T-cell (primary cell): ENCODE measurements around the gene CDC16. TPM values are rescaled to one million over a fixed set of nuclear protein-coding genes. Genes with fewer than 3 reads are reported as not detected.
A peak's percentile ranks its signal among the peaks of the same experiment; 100 is the strongest.

ENCODE experiments used
- ATAC-seq, 4 experiments: fragments of 200-7000 bp in 3 of 4; fragments of 150-1000 bp in 1 of 4; cut with Tn5 transposase; replicated peaks in 1 of 4; 1 replicate in 3 of 4; 2 replicates in 1 of 4; pipeline ENCODE4 v1.10.0; 2021; ENCODE audit warnings: moderate library complexity in 3 of 4, mild to moderate bottlenecking in 2 of 4, moderate number of reproducible peaks in 1 of 4
- CTCF ChIA-PET, 2 donors: fragments of 300-600 bp; sonication (Branson Sonifier 250); formaldehyde crosslinking; loops; one replicate each; lab custom pipeline; 2022; ENCODE audit warnings: antibody characterized with exemption in 2 of 2; lab: Charles Lee
- POLR2A ChIA-PET, 2 donors: fragments of 300-600 bp; sonication (Branson Sonifier 250); formaldehyde crosslinking; loops; one replicate each; lab custom pipeline; 2022; ENCODE audit warnings: antibody characterized with exemption in 2 of 2; lab: Charles Lee
- DNase-seq, 35 experiments: peaks; one replicate each; pipeline versions ENCODE4 v3.0.0 to v3.0.0-alpha.2; 2013 to 2023
- H3K27ac ChIP-seq: one replicate; pipeline ENCODE4 v1.5.1; 2013; ENCODE audit warnings: low read length
- H3K27me3 ChIP-seq, 2 experiments: replicated peaks in 1 of 2; 1 replicate in 1 of 2; 2 replicates in 1 of 2; pipeline versions ENCODE4 v1.6.1 to v1.7.0; 2013; ENCODE audit warnings: low read length in 1 of 2, mixed read lengths in 1 of 2; ENCODE audit not compliant: control insufficient read depth in 2 of 2, insufficient read depth in 2 of 2; ENCODE audit errors: extremely low read depth in 1 of 2
- H3K36me3 ChIP-seq, 2 donors: 1 replicate in 1 of 2; 2 replicates in 1 of 2; pipeline versions ENCODE4 v1.6.1 to v1.7.0; 2013; ENCODE audit warnings: low read length in 1 of 2; ENCODE audit not compliant: control insufficient read depth in 2 of 2, insufficient read depth in 1 of 2; ENCODE audit errors: extremely low read depth in 1 of 2
- H3K4me1 ChIP-seq, 2 experiments: 1 replicate in 1 of 2; 2 replicates in 1 of 2; pipeline versions ENCODE4 v1.6.1 to v1.7.0; 2013; ENCODE audit warnings: low read length in 2 of 2, mixed read lengths in 1 of 2; ENCODE audit not compliant: insufficient read depth in 2 of 2, control insufficient read depth in 1 of 2; ENCODE audit errors: extremely low read depth in 1 of 2
- H3K4me3 ChIP-seq, 2 donors: 1 replicate in 1 of 2; 2 replicates in 1 of 2; pipeline versions ENCODE4 v1.5.1 to v1.7.0; 2013; ENCODE audit warnings: mild to moderate bottlenecking in 2 of 2, low read length in 1 of 2, moderate library complexity in 1 of 2; ENCODE audit not compliant: control insufficient read depth in 1 of 2; ENCODE audit errors: extremely low read depth in 1 of 2
- H3K9me3 ChIP-seq: 2 replicates; pipeline ENCODE4 v1.7.0; 2013
- H3K27ac Mint-ChIP-seq, 2 donors: one replicate each; pipeline ENCODE4 v1.8.0; 2020 to 2021; ENCODE audit warnings: mild to moderate bottlenecking in 2 of 2, mixed read lengths in 2 of 2
- H3K27me3 Mint-ChIP-seq, 2 donors: one replicate each; pipeline ENCODE4 v1.8.0; 2021 to 2022; ENCODE audit warnings: mixed read lengths in 2 of 2
- H3K36me3 Mint-ChIP-seq: one replicate; pipeline ENCODE4 v1.8.0; 2021; ENCODE audit warnings: mixed read lengths
- H3K4me1 Mint-ChIP-seq, 3 donors: one replicate each; pipeline ENCODE4 v1.8.0; 2020 to 2022; ENCODE audit warnings: mixed read lengths in 3 of 3, mild to moderate bottlenecking in 1 of 3
- H3K4me3 Mint-ChIP-seq, 3 donors: one replicate each; pipeline ENCODE4 v1.8.0; 2020 to 2022; ENCODE audit warnings: mild to moderate bottlenecking in 3 of 3, mixed read lengths in 3 of 3, moderate library complexity in 3 of 3
- H3K9me3 Mint-ChIP-seq, 3 donors: one replicate each; pipeline ENCODE4 v1.8.0; 2020 to 2022; ENCODE audit warnings: mixed read lengths in 3 of 3
- WGBS: methylation state at CpG from one replicate; pipeline ENCODE4 v1.1.5; 2013; ENCODE audit warnings: missing lambda C conversion rate; ENCODE audit not compliant: insufficient coverage; 5-methylcytosine and 5-hydroxymethylcytosine counted together
- total RNA-seq, 35 experiments: library from RNA in 6 of 35; stranded (reverse) in 6 of 35; fragments of 120-200 nt in 1 of 35; gene quantifications; one replicate each; pipeline versions ENCODE4 v1.2.1 to v1.2.4 and lab custom pipeline; 2013 to 2026

CDC16 gene
- total RNA-seq, 5 donors from 2014 or later (not counting 1 experiment from before 2014, with no cell fraction given), result 61.5 to 97.8 (median 78.8) TPM

GRCh38 chr13:114199954-114200353 lies 34.7 kb upstream of the CDC16 start:
- WGBS, result 81% methylated on average over 28 of the region's 42 CpGs
- Mint-ChIP-seq H3K9me3 (no peaks in the 10 kb centered on the region), H3K27me3 (no peaks in the 10 kb centered on the region), H3K4me3 (no peak overlapping the region), H3K27ac (no peak overlapping the region), H3K4me1 (peaks cover 37 to 44% (median 42%) of the 10 kb centered on the region in 3 donors), H3K36me3 (no peaks in the 10 kb centered on the region)
- ATAC-seq (no peak), DNase-seq (peak in 4 of 35 experiments; percentile 10 to 55 (median 50))
- Histone ChIP-seq H3K27ac (no peak overlapping the region), H3K4me1 (peaks cover 0 to 25% of the 10 kb centered on the region in 2 experiments), H3K9me3 (no peaks in the 10 kb centered on the region), H3K4me3 (no peak overlapping the region), H3K27me3 (peaks cover 0 to 7% of the 10 kb centered on the region in 2 experiments), H3K36me3 (peaks cover 0 to 3% of the 10 kb centered on the region in 2 donors)
- ChIA-PET POLR2A (no interaction called here), CTCF (no interaction called here)

DNA sequence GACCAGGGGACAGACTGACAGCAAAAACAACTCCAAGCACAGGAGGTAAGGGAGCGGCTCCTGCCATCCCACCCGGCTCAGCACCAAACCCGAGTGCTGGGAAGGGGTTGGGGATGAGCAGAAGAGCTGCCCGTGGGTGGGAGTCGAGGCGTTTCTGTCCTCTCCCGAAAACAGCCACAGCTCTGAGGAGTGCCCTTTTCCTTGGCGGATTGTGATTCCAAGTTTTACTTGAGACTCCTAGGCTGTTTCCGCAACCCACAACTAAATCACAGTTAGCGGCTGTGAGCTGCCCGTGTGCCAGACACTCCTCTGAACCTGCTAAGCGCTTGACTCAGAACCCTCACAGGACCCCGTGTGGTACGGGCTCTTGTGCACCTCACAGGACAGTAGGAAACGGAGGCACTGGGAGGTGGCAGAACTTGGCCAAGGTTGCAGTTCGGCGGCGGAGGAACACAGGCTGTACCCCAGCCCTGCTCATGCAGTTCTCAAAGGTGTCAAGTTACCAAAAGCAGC lies 34.2 kb upstream of the CDC16 start:
- no peak overlapping the region for H3K27ac ChIP-seq
- POLR2A ChIA-PET, result no interaction called here
- ATAC-seq (no peak), DNase-seq (no peak)
- no peaks in the 10 kb centered on the region for H3K9me3 ChIP-seq
- WGBS, result 85% methylated on average over 16 of the region's 18 CpGs
- peaks cover 0 to 3% of the 10 kb centered on the region in 2 donors for H3K36me3 ChIP-seq
- no peaks in the 10 kb centered on the region for H3K27me3 Mint-ChIP-seq
- H3K27me3 ChIP-seq, result peaks cover 0 to 7% of the 10 kb centered on the region in 2 experiments
- H3K4me3 ChIP-seq, result peak overlapping the region in 1 of 2 donors; percentile 11
- peaks cover 34 to 42% (median 40%) of the 10 kb centered on the region in 3 donors for H3K4me1 Mint-ChIP-seq
- CTCF ChIA-PET, result no interaction called here
- H3K27ac Mint-ChIP-seq, result peak overlapping the region in 1 of 2 donors; percentile 34
- no peak overlapping the region for H3K4me3 Mint-ChIP-seq
- peaks cover 0 to 22% of the 10 kb centered on the region in 2 experiments for H3K4me1 ChIP-seq
- H3K36me3 Mint-ChIP-seq, result no peaks in the 10 kb centered on the region
- H3K9me3 Mint-ChIP-seq, result no peaks in the 10 kb centered on the region

- CTCF ChIA-PET, result interaction anchor here in 1 of 2 donors (0.6 kb wide), 1 partner anchor 462 kb away, joined by 3 read pairs; no protein-coding TSS in a partner anchor
- Mint-ChIP-seq H3K9me3 (no peaks in the 10 kb centered on the region), H3K36me3 (no peaks in the 10 kb centered on the region), H3K4me3 (no peak overlapping the region), H3K4me1 (peaks cover 33 to 44% (median 38%) of the 10 kb centered on the region in 3 donors), H3K27ac (peak overlapping the region; percentile 17 to 41), H3K27me3 (no peaks in the 10 kb centered on the region)
- WGBS, result 78% methylated on average over 5 of the region's 6 CpGs
- ATAC-seq, result no peak
- peaks cover 0 to 7% of the 10 kb centered on the region in 2 experiments for H3K27me3 ChIP-seq
- H3K4me3 ChIP-seq, result no peak overlapping the region
- POLR2A ChIA-PET, result no interaction called here
- H3K27ac ChIP-seq, result no peak overlapping the region
- H3K36me3 ChIP-seq, result peaks cover 0 to 3% of the 10 kb centered on the region in 2 donors
- H3K9me3 ChIP-seq, result no peaks in the 10 kb centered on the region
- peaks cover 0 to 25% of the 10 kb centered on the region in 2 experiments for H3K4me1 ChIP-seq
- DNase-seq, result no peak
These were observed 32.1 kb upstream of the CDC16 start for GRCh38 chr13:114202581-114202980.

- peak in 25 of 35 experiments; percentile 15 to 69 (median 32) for DNase-seq
- POLR2A ChIA-PET, result no interaction called here
These were observed 31.2 kb upstream of the CDC16 start for GRCh38 chr13:114203536-114203935.

DNA sequence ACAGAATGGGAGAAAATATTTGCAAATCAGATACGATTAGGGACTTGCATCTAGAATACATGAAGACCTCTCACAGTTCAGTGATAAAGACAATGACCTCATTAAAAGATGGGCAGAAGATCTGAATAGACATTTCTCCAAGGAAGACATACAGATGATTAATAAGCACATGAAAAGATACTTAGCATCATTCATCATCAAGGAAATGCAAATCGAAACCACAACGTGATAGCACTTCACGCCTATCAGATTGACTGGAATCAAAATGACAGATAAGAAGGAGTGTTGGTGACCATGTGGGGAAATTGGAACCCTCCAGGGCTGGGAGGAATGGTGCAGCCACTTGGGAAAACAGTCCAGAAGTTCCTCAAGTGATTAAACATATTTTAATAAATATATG lies 29.8 kb upstream of the CDC16 start:
- DNase-seq, result peak in 1 of 35 experiments; percentile 27
- POLR2A ChIA-PET, result no interaction called here
- H3K9me3 ChIP-seq, result no peaks in the 10 kb centered on the region
- H3K36me3 Mint-ChIP-seq, result no peaks in the 10 kb centered on the region
- H3K27ac Mint-ChIP-seq, result peak overlapping the region in 1 of 2 donors; percentile 58
- no peak overlapping the region for H3K4me3 ChIP-seq
- peaks cover 0 to 3% of the 10 kb centered on the region in 2 donors for H3K36me3 ChIP-seq
- peaks cover 38 to 44% (median 38%) of the 10 kb centered on the region in 3 donors for H3K4me1 Mint-ChIP-seq
- WGBS, result no CpG with 5 or more reads among the region's 4 CpGs
- H3K27ac ChIP-seq, result no peak overlapping the region
- peaks cover 0 to 25% of the 10 kb centered on the region in 2 experiments for H3K4me1 ChIP-seq
- no peaks in the 10 kb centered on the region for H3K9me3 Mint-ChIP-seq
- CTCF ChIA-PET, result no interaction called here
- ATAC-seq, result no peak
- H3K27me3 ChIP-seq, result peaks cover 0 to 7% of the 10 kb centered on the region in 2 experiments
- no peak overlapping the region for H3K4me3 Mint-ChIP-seq
- H3K27me3 Mint-ChIP-seq, result no peaks in the 10 kb centered on the region

More at GRCh38 chr13:114203536-114203935, 31.2 kb upstream of the CDC16 start:
- H3K4me1 ChIP-seq, result peaks cover 0 to 25% of the 10 kb centered on the region in 2 experiments
- H3K27me3 ChIP-seq, result peaks cover 0 to 7% of the 10 kb centered on the region in 2 experiments
- H3K4me3 Mint-ChIP-seq, result peak overlapping the region in 1 of 3 donors; percentile 10
- no peaks in the 10 kb centered on the region for H3K36me3 Mint-ChIP-seq
- peak overlapping the region; percentile 41 to 66 for H3K27ac Mint-ChIP-seq
- no peaks in the 10 kb centered on the region for H3K9me3 Mint-ChIP-seq
- peaks cover 33 to 44% (median 38%) of the 10 kb centered on the region in 3 donors for H3K4me1 Mint-ChIP-seq
- CTCF ChIA-PET, result no interaction called here
- no peaks in the 10 kb centered on the region for H3K27me3 Mint-ChIP-seq
- peak; percentile 68 to 91 (median 80) for ATAC-seq
- H3K27ac ChIP-seq, result no peak overlapping the region
- H3K9me3 ChIP-seq, result no peaks in the 10 kb centered on the region
- peaks cover 0 to 3% of the 10 kb centered on the region in 2 donors for H3K36me3 ChIP-seq
- no peak overlapping the region for H3K4me3 ChIP-seq
- WGBS, result 42% methylated on average over 3 of the region's 4 CpGs

DNA sequence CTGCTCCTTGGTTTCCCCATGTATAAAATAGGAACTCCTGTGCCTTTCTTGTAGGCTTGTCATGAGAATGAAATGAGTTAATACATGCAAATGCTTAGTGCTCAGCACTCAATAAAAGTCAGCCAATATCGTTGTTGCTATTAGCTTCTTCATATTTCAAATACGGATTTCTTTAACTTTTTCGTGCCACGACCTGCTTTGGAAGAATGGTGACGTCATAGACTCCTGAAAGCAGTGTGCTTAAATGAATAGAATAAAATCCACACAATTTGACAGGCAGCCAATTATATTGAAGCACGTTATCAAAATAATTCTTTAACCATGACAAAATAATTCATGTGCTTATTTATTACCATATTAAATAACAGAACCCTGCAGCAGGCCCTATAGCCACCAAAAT lies 26.6 kb upstream of the CDC16 start:
- Histone ChIP-seq H3K4me1 (peaks cover 0 to 30% of the 10 kb centered on the region in 2 experiments), H3K4me3 (no peak overlapping the region), H3K27ac (no peak overlapping the region), H3K36me3 (no peaks in the 10 kb centered on the region), H3K9me3 (no peaks in the 10 kb centered on the region), H3K27me3 (peaks cover 0 to 19% of the 10 kb centered on the region in 2 experiments)
- ChIA-PET POLR2A (interaction anchor here in 1 of 2 donors (0.6 to 0.7 kb wide), 2 partner anchors 246 to 699 kb away, joined by 3 read pairs; no protein-coding TSS in a partner anchor), CTCF (interaction anchor here in 1 of 2 donors (0.6 kb wide), 1 partner anchor 129 kb away, joined by 3 read pairs; no protein-coding TSS in a partner anchor)
- no peak for ATAC-seq
- Mint-ChIP-seq H3K9me3 (no peaks in the 10 kb centered on the region), H3K4me1 (peaks cover 38 to 52% (median 43%) of the 10 kb centered on the region in 3 donors), H3K36me3 (no peaks in the 10 kb centered on the region), H3K27me3 (peaks cover 0 to 3% of the 10 kb centered on the region in 2 donors), H3K27ac (no peak overlapping the region), H3K4me3 (no peak overlapping the region)
- no peak for DNase-seq
- no CpG with 5 or more reads among the region's 6 CpGs for WGBS
